HG02840 (cell line): ENCODE measurements around the gene CCDC33.

Source experiments
- ATAC-seq: cut with Tn5 transposase; IDR thresholded peaks from one replicate; pipeline ENCODE4 v1.9.1; 2021; ENCODE audit warnings: mild to moderate bottlenecking, moderate library complexity, moderate number of reproducible peaks; ENCODE audit not compliant: unreplicated experiment, low FRiP score

CCDC33 gene

DNA sequence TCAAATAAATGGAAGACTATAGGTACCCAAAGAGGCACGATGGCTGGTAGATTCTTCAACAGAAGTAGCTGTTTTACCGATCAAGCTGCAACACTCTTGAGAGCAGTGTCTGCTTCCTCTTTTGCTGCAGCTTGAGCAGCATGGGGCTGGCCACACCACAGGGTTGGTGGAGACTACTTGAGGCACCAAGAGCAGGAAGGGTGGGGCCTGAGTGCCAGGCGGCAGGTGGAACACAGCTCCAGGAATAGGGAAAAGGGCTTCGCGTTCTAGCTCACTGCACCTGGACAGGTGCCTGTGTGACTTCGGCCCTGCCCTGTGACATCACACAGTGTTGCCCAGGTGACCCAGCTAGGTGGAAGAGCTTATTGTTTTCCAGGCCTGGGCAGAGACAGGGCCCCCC, at the start of gene CCDC33:
TSS of gene CCDC33 (plus strand) at position 365 of the 400 bp plus-strand sequence. CDS start 394 bp downstream, outside the sequence.
- no peak for ATAC-seq

DNA sequence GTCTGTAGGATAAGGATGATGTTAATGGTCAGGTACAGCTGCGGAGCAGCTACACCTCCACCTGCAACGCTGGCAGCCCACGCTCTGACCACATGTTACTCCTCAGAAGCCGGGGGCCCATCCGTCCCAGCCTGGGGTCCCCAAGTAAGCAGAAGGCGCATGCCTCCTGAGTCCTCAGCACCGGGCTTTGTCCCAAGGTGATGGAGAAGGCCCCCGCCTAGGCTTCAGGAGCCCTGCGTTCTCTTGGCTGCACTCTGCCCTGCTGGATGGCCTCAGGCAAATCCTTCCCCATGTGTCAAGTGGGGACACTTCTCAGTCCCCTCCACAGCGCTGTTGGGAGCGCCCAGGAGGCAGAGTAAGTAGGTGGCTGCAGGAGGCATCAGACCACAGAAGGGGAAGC, 47.9 kb upstream of the CCDC33 start:
- ATAC-seq: no peak

DNA sequence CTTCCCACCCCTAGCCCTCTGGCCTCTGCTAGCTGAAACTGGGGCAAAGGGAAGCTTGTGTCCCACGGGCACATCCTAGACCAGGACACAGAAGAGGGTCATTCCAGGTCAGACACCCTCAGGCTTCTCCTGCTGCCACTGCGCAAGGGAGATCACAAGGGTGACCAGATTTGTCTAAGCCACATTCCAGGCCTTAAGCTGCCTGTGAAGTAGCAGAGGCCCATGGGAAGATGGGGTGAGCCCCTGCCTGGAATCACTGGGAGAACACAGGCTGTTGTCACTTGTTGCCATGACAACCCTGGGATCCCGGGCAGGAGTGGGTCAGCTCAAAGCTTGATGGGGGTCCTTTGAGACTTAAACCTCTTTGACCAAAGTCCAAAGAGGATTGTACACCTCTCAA, 44.3 kb upstream of the CCDC33 start:
- ATAC-seq: no peak

DNA sequence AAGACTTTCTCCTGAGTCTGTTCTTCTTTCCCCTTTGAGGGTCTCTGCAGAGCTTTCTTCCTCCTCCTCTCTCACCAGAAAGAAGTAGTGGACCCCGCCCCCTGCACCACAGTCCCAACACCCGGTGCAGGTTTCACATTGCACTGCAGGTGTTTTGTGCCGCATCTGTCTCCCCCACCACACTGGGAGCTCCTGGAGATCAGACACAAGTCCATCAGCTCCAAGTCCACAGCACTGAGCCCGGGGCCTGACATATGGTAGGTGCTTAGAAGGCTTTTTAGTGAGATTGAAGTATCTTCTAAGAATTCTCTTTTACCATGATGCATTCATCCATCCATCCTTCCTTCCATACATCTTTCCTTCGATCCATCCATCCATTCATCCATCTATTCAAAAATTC, 43.4 kb upstream of the CCDC33 start:
- ATAC-seq: no peak

DNA sequence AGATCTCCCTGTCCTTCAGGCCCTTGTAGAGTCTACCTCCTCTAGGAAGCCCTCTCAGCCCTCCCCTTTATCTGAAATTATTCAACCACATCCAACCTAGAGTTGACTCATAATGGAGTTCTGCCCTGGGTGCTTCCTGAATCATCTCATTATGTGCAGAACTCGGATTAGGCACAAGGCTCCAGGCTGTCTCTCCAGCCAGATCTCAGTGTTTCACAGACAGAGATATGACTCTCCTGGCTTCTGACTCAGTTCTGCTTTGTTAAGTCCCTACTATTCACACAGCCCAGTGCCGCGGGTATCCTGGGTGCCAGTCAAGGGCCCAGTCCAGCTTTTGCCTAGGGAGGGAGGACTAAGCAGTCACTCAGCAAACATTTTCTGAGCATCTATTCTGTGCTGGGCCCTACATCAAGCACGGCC, 42.8 kb upstream of the CCDC33 start:
- ATAC-seq: no peak

DNA sequence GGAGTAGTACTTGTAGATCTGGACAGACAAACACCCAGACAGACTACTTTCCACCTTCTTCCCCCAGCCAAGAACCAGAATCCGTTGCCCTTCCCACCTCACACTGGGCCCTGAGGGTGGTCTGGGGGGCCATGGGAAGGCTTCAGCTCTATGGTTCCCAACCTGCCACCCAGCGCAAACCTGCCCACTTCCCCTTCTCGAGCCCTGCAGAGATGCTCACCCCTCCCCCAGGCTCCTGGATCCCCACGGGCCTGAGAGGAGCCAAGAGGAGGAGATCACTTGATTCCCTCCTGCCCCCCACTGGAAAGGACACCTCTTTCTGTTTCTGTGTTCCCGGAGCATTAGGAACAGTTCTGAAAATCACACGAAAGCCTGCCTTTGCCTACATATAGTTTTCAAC, 42.2 kb upstream of the CCDC33 start:
- ATAC-seq: no peak

DNA sequence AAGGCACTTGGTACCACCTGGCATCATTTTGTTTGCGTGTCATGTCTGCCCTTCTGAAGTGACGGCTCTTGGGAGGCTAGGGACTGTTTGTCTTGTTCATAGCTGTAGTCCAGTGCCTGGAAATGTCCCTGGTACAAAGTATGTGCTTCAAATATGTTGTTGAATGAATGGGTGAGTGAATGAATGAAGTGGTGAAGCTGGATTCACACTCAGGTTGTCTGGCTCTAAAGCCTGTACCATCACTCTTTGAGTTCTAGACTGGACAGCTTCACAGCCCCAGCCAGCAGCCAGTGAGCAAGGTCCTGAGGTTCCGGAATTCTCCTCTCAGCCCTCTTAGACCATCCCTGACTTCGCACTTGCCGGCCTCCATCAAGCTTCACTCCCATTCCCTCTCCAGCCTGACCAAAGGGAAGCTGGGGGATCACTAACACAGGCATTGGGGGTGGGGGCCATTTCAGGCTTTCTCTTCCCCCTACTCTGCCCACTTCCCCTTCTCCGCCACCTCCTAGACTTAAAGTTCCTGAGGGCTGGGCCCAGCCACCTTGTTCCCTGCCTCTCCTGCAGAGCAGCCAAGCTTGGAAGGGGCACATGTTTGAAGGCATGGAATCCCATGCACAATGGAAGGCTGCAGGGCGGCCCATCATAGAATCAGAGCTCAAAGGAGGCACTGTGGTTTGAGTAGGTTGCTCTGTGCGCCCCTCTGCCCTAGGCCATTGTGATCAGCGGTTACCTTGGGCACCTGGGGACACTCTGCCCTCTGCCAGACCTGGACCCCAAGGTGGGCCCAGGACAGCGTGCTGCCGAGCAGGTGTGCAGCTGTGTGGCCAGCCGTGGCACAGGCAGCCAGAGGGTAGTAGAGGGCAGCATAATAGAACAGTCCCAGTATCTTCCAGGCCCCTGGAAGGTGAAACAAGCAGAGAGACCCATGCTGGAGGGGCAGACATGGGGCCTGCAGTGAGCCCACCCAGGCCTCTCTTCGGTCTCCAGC, 41.3 kb upstream of the CCDC33 start:
- ATAC-seq: no peak

DNA sequence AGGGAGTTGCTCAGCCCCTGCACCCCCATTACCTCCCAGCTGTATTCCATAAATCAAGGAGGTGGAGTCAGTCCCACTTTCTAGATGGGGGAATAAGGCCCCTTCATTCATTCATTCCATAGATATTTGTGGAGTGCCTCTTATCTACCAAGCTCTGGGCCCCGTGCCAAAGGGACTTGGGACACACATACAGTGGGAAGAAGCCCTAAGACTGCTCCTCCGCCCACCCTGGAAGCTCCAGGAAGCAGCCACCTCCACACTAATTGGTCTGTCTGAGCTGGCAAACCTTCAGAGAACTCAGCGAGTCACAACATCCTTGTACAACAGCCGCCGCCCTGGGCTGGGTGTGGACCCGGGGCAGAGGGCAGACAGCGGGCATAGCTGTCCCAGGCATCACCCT, 40.0 kb upstream of the CCDC33 start:
- ATAC-seq: no peak

DNA sequence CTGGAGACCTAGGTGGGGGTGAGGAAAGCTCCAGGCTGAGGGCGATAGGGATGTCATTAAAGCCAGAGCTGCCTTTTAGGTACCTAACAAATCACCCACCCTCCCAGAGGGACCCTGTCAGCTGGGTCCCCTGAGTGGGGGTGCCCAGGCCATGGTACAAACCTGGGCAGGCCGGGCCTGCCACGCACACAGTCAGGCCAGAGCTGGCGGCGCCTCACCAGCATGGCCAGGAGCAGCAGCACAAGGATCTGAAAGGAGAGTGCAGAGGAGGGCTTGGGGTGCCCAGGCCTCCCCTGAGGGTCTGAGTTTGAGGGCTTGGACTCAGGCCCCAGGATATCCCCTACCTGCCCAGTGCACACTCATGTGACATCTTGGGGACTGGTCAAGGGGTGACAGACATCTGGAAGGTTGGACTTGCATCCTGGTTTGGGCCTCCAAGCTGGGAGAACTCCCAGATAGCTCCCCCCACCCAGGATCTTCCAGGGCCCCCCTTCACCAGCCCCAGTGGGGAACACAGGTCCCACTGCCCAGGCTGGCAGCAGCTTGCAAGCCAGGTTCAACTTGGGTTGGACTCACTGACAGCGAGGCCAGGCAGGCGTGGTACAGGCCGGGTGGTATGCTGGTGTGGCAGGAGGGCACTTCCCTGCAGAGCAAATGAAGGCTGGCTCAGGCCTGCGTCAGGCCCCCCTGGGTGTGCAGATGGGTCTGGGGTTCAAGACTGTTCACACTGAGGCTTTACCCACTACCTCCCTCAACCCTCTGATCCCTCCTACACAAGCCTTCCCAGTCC, 38.8 kb upstream of the CCDC33 start:
- ATAC-seq: no peak

DNA sequence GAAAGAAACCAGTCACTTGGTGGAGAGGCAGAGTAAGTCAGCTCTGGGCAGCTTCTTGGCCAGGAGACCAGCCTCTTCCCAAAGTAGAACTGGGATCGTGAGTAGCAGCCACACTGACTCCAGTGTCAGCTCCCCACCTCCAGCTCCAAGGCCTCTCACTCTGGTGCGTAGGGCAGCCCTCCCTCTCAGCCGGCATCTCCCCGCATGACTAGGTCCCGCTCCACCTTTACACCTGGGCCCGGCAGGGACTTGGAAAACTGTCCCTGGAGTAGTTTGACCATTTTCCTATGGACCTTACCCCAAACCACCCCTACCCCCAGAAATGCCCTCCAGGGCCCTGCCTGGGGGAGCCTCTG, 36.9 kb upstream of the CCDC33 start:
- no peak for ATAC-seq

DNA sequence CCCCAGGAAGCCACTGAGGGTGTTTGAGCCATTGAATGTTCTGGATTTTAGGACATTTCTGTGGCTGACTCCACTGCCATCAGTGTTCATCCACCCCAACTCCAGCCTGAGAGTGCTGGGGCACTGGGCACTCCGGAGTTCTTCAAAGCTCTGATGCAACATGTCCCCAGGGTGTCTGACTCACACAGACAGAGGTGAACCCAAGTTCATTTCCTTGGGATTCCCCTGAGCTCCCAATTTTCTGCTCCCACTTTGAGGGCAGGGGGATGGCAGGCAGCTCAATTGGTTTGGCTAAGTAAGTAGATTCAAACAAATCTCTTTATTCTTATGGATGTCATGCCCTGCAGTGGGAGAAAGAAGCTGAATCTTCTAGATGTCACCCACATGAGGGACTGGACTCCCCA, 35.7 kb upstream of the CCDC33 start:
- no peak for ATAC-seq

DNA sequence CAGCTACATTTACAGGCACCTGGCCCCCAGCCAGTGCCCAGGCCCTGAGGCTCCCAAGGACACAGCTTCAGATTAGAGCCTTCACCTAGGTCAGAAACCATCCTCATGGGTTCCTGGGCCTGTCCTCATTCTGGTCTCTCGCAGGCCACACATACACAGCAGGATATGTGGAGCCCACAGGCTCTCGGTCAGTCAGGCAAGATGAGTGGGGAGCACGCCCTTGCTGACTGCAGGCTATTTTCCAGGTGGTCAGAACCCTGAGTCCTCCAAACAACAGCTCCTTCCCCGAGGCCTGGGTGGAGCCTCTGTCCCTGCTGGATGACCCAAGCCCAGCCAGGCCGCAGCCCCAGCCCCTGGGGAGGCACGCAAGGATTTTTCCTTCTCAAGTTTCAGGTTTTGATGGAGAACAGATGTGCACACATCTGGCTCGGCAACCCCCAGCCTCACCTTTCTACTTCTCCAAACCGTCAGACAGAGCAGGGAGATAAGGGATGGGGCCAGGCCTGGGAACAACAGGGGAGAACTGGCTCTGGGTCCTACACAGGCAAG, 35.2 kb upstream of the CCDC33 start:
- ATAC-seq: no peak

DNA sequence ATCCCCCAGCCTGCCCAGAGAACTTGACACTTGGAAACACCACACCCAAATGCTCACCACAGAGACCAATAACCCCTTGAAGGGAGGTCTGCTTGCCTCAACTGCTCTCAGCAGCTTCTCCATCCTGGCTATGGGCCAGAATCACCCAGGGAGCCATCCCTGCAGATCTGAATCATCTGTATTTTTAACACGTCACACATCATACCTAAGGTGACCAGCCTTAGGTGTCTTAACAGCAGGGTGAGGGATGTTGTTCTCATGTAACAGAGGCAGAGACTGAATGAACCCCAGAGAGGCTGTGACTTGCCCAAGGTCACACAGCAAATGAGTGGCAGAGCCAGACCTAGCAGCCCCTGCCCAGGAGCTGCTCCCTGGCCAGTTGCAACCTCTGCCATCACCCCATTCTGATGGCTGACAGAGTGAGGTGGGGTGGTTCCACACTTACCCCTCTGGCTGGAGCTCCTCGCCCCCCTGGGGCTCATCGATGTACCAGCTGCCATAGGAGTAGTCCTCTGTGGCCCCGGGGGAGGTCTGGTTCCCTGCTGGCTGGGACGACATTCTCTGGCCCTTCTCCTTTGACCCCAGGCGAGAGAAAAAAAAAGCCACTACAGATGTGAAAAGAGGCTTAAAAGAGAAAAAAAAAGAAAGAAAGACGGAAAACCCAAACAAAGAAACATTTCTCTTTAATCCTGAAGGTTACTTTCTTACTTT, 34.3 kb upstream of the CCDC33 start:
- ATAC-seq: no peak

DNA sequence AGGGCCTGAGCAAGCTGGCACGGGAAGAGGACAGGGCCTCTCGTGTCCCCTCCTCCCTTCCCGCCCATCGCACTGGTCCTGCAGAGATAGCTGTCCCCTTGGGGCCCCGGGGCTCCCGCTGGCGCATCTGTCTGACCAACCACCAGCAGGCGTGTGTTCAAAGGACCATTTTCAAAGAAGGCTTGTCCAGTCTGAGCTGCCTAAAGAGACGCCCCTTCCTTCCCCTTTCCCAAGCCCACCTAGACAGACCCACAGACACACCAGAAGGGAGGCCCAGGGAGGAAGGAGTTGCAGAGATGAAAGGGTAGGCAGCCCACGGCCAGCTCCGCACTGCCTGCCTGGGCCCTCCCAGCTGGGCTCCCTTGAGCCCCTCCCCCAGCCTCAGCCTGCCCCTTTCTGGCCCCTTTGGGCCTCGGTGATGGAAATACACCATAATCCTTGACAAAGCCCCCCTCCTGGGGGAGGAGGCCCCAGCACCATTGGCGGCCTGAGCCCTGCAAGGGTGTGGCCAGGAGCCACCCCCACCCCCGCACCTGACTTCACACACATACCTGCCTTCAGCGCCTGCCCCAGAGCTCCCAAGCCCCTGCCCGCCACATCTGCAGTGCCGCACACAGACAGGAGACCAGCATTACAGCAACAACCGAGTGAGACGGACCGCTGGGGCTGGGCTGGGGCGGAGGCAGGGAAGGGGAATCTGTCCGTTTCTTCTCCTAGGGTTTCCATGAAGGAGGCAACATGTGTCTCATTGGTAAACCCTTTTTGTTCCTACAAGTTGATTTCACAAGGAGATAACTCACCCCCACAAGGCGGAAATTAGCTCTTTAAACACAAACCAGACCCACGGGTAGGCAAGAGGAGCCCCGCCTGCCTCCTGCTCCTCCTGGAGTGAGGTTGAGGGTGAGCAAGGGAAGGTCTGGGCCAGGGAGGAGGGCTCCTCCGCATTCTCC, 33.4 kb upstream of the CCDC33 start, which contains the start of gene STRA6:
TSS of gene STRA6 (minus strand) at position 336 of the 950 bp plus-strand sequence. CDS start 520 bp downstream, outside the sequence.
- ATAC-seq: no peak

DNA sequence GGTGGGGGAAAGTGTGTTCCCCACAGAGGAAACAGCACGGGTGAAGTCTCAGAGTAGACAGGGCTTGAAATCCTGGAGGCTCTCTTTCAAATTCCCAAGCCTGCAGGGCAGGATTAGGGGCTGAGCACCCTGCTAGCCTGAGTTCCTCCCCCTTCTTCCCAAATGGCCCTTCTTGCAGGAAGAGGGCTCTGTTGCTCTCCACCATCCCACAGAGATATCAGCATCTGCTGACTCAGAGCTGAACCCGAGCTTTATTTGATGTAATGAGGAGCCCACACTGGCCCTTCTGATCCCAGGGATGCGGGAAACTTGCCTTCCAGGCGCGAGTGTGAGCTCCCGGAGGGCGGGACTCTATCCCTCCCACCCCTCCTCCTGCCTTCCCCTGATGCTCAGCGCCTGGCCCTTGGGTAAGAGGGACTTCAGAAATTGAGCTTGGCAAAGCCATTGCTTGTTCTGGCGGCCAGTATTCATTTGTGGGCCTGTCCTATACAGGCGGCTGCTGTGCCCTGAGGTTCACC, 32.2 kb upstream of the CCDC33 start:
- no peak for ATAC-seq

DNA sequence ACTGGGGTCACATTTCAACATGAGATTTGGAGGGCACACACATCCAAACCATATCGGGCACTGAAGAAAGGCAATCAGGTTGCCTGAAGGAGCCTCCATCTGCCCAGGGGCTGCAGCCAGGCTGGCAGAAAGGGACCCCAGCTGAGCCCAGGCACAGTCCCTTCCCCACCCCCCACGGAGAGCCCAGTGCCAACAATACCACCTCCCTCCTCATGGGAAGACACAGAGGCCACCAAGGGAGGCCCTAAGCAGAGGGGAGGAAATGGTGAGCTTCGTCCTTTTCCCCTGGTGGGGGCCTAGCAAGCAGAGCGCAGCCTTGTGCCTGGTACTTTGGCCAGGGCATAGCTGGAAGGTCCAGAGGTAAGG, 30.6 kb upstream of the CCDC33 start:
- no peak for ATAC-seq

DNA sequence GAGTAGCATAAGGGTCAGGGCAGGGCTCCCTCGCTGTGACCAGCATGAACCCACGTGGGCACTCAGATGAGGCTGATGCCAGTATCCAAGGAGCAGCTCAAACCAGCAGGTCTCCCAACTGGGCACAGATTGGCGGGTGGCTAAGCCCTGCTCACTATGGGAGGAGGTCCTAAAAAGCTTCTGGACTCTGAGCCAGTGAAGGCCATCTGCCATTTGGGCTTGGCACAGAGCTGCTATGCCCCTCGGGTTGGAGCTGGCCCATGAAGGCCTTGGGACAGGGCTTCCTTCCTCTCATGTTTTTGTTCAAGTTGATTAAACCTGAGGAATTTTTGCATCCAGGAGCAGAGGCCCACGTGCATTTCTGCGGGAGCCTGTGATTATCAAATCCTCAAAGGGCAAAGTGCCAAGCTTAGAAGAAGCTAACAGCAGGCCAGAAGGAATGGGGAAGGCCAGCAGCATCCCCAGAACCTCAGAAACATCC, 29.3 kb upstream of the CCDC33 start:
- ATAC-seq: no peak

DNA sequence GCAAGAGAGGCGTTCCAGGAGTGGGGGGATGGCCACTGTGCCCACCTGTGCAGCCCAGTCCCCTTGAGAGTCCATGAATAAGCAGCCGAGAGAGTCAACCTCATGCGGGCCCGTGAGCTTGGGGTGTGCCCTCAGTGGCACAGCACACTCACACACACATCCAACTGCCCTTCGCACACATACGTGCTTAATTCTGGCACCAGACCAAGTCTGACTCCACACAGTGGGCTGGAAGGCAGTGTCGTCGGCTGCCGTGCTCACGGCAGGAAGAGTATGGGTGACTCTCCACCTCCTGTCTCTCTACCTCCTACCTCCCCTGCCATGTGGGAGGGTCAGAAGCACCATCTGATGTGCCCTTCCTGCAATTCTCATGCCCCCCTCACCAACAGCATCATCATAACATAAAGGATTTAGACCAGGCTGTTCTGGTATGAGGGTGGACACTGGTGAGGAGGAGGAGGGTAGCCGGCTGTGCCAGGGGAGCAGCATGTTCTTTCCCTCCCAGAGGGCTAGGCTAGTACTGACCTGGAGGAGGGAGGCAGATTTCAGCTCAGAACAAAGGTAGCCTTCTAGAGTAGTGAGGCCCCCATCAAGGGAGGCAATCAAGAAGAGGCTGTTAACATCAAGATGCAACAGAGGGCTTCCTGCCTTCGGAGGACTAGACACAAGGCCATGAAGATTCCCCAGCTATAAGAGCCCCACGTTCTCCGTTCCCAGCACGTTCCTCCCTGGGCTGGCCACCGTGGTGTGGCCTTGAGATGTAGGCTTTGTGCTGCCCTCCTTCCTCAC, 28.3 kb upstream of the CCDC33 start:
- ATAC-seq: no peak
